ENCODE measurements around the gene TRPM7.
"Not testable (repeated sequence)": the region's sequence is repeated elsewhere in the genome, so short reads cannot be mapped to it uniquely, and the experiment has no call there.

Gene TRPM7, protein sequence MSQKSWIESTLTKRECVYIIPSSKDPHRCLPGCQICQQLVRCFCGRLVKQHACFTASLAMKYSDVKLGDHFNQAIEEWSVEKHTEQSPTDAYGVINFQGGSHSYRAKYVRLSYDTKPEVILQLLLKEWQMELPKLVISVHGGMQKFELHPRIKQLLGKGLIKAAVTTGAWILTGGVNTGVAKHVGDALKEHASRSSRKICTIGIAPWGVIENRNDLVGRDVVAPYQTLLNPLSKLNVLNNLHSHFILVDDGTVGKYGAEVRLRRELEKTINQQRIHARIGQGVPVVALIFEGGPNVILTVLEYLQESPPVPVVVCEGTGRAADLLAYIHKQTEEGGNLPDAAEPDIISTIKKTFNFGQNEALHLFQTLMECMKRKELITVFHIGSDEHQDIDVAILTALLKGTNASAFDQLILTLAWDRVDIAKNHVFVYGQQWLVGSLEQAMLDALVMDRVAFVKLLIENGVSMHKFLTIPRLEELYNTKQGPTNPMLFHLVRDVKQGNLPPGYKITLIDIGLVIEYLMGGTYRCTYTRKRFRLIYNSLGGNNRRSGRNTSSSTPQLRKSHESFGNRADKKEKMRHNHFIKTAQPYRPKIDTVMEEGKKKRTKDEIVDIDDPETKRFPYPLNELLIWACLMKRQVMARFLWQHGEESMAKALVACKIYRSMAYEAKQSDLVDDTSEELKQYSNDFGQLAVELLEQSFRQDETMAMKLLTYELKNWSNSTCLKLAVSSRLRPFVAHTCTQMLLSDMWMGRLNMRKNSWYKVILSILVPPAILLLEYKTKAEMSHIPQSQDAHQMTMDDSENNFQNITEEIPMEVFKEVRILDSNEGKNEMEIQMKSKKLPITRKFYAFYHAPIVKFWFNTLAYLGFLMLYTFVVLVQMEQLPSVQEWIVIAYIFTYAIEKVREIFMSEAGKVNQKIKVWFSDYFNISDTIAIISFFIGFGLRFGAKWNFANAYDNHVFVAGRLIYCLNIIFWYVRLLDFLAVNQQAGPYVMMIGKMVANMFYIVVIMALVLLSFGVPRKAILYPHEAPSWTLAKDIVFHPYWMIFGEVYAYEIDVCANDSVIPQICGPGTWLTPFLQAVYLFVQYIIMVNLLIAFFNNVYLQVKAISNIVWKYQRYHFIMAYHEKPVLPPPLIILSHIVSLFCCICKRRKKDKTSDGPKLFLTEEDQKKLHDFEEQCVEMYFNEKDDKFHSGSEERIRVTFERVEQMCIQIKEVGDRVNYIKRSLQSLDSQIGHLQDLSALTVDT (N-terminal part only)
- total RNA-seq, result 174 to 334 (median 221) reads per million in 4 experiments

DNA sequence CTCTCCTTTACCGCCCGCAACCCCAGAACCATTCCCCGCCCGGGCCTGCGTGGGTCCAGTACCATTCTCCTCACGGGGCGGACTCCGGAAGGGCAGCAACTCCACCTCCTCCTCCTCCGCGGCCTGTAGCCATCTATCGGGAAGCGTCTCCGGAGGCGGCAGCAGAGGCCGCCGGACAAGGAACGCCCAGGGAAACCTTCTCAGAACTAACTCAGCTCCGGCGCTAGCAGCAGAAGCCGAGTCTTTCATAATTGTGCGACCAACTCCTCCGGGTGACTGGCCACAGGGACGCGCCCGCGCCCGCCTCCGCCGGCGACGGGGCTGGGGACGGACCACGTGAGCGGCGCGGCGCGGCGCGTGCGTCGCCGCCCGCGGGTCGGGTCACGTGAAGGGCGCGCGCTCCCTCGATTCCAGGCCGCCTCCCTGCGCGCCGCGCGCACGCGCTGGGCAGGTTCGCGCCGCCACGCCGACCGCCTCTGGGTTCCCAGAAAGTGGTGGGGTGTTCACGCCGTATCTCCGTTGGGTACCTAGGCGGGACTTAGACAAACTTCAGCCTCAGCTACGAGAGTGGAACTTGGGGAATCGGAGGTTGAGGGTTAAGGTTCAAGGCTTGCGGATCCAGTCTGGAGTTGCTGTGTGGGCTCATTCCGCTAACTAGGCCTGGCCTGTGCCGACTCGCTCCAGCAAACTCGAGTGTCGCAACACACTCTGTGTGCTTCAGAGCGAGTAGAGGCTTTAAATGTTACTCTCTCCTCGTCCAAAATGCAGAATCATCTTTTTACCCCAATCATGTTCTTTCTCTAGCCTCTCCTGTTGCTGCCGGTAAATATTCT, at the start of gene TRPM7:
Gene TRPM7, minus strand, starts transcription at position 329 of the 833 bp plus-strand sequence. Its CDS starts 264 bp downstream, at position 65.
- peak; percentile 75 for DNase-seq

DNA sequence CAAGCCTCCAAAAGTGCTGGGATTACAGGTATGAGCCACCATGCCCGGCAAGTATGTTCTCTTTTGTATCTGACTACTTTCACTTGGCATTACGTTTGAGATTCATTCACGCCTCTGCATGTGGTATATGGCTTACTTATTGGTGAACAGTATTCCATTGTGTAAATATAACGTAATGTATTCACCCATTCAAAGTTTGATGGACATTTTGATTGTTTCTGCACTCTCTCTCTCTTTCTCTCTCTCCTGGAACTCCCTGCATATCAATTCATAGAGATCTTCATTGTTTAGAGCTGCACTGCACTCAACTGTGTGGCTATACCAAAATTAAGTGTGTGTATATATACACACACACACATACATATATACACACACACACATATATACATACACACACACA, 48.6 kb upstream of the TRPM7 start:
- no peak for DNase-seq

DNA sequence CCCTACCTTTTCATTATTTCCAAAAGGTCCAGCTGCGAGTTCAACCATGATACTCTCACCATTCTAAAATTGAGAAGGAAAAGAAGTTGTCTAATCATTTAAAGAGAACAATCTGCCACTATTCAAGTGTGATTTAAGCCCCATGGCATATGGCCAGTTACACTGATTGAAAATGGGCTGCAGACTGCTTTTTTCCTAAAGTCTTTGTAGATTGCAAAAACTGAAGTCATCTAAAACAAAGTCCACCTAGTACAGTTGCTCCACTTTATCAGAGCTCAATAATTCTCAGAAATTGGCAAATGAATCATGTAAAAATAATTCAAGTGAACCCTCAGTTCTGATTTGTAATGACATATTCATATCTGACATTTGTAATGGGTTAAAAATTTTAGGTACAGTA, 39.7 kb upstream of the TRPM7 start:
- DNase-seq, result no peak

DNA sequence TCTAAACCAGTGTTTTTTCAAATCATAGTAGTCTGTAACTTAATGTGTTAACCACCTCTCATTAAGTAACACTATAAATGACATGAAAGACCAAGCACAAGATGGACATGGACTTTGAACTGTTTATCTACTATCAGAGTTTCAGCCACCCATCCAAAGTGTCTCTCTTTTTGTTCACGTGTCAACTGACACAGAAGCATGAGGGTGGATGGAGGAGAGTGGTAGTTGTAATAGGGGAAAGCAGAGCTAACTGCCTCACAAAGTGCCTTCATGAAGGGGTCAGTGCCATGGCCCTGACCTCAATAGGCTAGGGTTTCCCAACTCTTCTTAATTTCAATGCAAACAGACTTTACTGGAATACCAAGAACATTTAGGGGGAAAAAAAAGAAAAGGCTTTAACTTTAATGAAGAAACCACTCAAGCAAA, 32.1 kb upstream of the TRPM7 start:
- DNase-seq, result no peak

DNA sequence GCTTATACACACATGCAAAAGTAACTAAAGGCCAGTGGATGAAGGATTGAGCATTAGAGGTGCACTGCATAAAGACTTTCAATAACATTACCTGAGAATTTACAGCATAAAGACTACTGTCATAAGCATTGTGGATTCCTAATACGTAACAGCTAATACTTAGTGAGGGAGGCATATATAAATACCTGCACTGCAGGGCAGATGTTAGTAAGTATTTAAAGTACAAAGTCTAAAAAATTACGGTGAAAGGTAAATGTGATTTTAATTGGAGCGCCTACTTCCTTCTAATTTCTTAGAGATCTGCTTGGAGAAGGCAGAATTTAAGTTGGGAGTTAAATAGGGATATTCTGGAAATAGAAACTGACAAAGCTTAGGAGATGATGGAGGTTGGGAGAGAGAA, 25.4 kb upstream of the TRPM7 start:
- no peak for DNase-seq

DNA sequence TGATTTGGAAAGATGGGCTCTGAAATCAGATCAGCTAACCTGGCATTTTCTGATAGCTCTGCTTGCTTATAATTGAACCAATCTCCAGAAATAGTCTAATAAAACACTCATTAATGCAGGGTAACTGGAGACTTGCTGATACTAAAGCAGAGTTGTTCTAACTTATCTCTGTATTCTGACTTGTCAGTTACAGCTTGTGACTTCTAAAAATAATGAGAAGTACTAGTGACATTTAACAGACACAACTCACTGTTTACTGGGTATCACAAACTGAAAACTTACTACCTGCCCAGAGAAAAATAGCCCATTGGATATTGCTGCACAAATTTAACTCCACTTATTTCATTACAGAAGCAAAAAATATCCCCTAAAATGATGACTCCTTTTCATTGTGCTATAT, 24.0 kb upstream of the TRPM7 start:
- no peak for DNase-seq

DNA sequence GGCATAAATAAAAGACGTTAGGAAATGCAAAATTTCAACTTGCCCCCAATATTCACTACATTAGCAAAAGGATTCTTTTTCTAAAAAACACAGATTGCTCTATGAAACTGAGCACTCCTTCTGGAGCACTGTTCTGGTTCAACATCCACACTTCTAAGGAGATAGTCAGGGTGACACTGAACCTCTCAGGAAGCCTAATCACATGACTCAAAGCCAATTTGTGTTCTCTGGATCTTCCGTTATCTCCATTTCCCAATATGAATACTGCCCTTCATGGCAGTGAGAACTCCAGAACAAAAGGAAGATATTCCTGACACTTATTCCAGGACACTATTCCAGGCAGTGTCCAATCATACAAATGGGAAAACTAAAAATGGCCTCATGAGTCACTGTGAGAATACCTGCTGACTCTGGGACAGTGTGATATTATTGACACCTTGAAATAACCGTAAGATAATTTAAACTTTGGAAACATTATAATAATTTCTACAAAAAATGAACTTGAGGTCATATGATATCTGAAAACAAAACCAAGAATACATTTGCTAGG, 21.4 kb upstream of the TRPM7 start:
- no peak for DNase-seq

DNA sequence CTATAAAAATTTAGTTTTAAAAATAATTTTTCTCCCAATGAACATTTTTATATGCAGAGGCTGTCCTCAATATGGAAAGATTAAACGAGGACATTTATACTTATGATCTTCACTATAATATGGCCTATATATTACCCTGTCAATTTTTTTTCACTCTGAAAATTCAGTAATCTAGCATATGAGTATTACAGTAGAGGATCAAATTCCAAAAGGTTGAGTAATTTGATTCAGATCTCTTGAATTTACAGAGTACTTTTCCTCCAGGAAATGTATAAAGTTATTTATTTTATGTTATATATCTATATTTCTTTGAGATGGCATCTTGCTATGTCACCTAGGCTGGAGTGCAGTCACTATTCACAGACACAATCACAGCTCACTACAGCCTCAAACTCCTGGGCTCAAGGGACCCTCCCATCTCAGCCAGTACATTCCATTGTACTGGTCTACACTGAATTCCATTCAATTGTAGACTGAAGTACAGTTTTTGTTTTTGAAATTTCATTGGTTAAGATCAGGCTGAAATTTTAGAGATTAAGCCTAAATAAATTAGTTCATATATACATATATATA, 16.3 kb upstream of the TRPM7 start:
- DNase-seq, result no peak

DNA sequence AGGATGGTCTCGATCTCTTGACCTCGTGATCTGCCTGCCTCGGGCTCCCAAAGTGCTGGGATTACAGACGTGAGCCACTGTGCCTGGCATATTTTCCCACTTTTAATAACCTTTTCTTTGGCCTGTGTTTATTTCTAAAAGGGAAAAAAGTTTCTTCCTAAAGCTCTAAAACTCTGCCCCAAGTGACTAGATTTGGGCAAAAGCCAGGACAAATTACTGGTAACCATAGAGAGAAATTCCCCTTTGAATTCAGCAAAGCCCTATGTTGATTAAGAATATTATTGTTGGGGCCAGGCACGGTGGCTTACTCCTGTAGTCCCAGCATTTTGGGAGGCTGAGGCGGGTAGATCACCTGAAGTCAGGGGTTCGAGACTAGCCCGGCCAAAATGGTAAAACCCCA, 11.5 kb upstream of the TRPM7 start:
- no peak for DNase-seq

DNA sequence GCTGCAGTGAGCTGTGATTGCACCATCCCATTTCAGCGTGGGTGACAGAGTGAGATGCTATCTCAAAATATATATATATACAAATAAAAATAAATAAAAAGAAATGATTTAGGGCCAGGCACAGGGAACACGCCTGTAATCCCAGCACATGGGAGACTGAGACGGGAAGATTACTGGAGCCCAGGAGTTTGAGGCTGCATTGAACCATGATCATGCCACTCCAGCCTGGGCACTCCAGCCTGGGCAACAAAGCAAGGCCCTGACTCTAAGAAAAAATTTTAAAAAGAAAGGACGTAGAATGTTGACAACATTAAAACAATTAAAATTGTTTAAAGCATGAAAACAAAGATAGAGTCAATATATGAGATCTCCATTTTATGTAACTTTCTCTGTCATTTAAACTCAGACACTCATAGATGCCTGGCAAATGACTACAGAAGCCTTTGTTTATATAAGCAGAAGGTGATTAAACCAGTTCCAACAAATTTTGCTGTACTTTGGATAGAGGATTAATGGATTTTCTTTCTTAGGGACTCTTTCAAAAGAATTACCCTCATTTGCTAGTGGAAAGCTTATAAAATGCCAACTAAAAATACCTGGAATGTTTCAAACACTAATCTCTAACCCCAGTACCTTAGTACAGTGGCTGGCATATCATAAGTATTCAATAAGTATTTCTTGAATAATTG, 10.7 kb upstream of the TRPM7 start:
- DNase-seq, result no peak

DNA sequence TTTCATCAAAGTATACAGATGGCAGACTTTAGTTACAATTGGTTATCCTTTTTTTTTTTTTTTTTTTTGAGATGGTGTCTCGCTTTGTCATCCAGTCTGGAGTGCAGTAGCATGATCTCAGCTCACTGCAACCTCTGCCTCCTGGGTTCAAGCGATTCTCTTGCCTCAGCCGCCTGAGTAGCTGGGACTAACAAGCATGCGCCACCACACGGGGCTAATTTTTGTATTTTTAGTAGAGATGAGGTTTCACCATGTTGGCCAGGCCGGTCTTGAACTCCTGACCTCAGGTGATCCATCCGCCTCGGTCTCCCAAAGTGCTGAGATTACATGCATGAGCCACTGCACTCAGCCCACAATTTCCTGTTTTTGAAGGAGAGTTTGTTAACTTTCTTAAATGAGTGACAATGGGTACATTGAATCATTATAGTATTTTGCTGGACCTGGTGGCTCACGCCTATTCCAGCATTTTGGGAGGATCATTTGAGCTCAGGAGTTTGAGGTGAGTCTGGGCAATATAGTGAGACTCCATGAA, 8.1 kb upstream of the TRPM7 start:
- DNase-seq, result not testable (repeated sequence)

DNA sequence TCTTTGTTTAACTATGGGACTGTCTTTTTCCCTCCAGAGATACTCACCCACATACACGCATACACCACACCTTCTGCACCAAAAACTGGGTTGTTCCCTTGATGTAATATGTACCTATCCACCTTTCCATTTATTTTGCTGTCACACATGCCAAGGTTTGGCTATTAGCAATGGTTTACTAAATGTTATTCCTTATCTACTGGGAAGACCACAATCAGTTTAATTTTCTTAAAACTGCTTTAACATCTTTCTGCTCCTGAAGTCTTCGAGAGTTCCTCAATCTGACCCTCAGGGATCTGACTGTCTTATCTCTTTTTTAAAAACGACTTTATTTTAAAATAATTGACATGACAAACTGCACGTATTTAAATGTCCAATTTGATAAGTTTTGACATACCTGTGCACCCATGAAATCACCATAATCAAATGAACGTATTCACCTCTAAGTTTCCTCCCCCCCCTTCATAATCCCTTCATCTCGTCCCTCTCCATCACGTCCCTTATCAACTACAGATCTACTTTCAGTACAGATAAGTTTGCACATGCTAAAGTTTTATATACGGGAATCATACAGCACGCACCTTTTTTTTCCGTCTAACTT, 805 bp upstream of the TRPM7 start:
- DNase-seq, result no peak

DNA sequence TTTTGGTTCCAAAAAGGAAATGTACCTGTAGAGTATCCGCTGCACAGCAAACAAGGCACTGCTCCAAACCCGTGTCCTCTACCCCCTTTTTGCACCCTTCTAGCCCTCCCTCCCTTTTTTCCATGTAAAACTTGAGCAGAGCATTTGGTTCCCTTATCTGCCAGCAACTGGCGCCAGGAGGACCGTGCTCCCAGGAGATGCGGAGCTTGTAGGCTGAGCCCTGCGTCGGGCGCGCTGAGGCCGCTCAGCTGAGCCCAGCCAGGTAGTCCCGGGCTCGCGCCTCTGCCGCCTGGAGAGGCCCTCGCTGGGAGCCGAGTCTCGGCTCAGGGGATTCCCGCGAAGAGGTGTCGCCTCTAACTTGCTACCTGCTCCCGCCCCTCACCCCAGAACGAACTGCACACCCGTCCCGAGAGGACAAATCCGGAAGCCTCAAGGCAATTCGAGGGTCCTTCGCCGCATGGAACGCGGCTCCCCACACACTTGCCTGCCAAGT, 575 bp downstream of the TRPM7 start:
- peak; percentile 67 for DNase-seq

DNA sequence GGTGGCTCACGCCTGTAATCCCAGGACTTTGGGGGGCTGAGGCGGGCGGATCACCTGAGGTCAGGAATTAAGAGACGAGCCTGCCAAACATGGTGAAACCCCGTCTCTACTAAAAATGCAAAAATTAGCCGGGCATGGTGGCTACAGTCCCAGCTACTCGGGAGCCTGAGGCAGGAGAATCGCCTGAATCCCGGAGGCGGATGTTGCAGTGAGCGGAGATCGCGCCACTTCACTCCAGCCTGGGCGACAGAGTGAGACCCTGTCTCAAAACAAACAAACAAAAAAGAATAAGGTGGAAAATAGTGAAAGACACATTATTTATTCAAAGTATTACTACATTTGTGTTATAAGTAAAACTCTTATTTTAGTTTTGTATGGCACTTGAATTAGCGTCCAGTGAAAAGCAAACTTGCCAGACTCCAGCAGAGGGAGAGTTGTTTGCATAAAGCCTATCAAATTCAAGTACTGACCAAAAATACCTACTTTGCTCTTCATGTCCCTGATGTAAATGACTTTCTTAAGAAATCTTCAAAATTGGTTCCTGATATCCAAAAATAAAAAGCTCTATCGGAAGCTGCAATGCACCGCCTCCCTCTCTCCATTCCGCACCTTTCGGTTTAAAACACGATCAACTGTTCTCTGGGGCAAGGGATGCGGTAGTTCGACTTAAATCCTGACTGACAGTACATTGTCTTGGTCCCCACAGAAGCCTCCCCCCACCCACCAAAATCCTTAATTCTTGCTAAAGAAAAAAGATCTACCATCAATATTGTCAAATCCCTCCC, 1.2 kb downstream of the TRPM7 start:
- no peak for DNase-seq

DNA sequence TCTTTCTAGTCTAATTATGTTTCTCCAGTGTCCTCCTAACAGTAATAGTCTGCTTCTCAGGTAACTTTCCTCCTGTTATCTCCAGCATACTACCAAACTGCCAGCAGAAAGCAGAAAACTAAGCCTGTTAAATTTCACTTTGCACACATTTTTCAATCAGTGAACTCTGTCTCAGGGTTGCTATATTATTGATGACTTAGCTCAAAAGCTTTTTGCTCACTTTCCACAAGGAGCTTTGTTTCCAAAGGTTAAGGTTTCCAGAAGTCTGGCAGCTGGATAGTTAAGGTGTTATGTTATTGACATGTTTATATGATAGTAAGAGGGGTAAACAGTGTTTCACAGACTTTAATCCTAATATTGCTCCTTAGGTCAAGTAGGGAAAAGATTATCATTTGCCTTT, 5.1 kb downstream of the TRPM7 start:
- DNase-seq, result no peak

DNA sequence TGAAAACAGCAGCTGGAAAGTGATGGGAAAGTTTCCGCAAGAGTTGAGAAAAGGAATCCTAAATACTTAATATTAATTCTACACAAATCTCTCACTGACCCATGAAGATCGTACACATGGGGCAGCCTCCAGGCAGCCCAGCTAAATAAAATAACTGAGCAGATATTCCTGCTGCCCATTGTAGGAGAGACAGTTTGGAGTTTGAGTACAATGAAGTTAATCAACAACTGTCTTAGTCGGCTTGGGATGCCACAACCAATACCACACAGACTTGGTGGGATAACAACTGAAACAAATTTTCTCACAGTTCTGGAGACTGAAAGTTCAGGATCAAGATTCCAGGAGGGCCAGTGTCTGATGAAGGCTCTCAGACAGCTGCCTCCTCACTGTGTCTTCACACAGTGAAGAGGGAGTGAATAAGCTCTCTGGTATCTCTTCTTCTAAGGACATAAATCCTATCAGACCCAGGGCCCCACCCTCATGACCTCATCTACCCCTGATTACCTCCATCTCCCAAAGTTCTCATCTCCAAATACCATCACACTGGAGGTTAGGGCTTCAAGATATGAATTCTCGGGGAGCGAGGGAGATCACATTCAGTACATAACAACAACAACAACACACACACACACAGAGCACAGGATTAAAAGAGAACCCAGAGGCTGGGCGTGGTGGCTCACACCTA, 9.7 kb downstream of the TRPM7 start:
- no peak for DNase-seq

DNA sequence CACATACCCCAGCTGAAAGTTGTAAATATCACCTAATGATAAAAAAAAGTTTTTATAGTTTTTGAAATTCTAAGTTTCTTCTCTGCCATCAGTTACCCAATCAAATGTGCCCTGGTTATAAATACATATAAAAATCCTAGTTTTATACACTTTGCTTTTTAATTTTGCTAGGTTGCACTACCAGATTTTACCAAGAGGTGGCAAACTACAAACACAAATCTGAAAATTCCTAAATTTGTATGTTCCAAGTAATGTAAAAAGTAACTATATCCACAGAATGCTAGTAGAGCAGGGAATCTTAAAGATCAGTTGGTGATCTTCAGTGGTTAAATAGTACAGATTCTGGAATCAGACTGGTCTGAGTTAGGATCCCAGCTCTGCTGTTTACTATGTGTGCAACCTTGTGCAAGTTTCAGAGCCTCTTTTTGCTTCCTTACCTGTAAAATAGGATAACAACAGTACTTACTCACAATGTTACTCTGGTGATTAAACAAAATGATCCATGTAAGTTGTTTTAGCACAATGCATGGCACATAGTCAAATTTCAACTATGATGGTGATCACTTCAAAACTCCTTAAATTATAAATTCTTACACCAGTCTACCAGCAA, 11.0 kb downstream of the TRPM7 start:
- DNase-seq, result no peak

DNA sequence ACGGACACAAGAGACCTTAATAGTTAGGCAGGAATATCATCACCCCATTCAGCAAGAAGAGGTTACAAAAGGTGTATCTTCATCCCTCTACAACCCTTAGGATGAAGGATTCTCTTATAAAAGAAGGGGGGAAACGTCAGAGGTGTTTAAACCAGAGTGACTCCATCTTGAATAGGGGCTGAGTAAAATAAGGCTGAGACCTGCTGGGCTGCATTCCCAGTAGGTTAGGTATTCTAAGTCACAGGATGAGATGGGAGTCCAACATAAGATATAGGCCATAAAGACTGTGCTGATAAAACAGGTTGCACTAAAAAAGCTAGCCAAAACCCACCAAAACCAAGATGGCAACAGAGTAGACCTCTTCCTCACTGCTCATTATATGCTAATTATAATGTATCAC, 16.5 kb downstream of the TRPM7 start:
- DNase-seq, result no peak

All from effector CD8-positive, alpha-beta T cell (primary cell).